HEK293T (cell line): ENCODE results near the gene NKX1-1.

ENCODE experiments used
- CTBP1 ChIP-seq: fragments of 450-650 bp; IDR thresholded peaks from 2 replicates; pipeline ENCODE4 v1.6.1; 2016; ENCODE audit warnings: borderline replicate concordance
- ELF4 ChIP-seq: fragments of 450-650 bp; IDR thresholded peaks from 2 replicates; pipeline ENCODE4 v1.6.1; 2017; ENCODE audit warnings: antibody characterized with exemption
- FOXA1 ChIP-seq: fragments of 450-650 bp; IDR thresholded peaks from 2 replicates; pipeline ENCODE4 v1.6.1; 2016; ENCODE audit warnings: mild to moderate bottlenecking
- FOXK2 ChIP-seq: fragments of 450-650 bp; IDR thresholded peaks from 2 replicates; pipeline ENCODE4 v1.6.1; 2016; ENCODE audit warnings: mild to moderate bottlenecking
- FOXM1 ChIP-seq: fragments of 450-650 bp; IDR thresholded peaks from 2 replicates; pipeline ENCODE4 v1.6.1; 2017; ENCODE audit warnings: mild to moderate bottlenecking, borderline replicate concordance
- HDGF ChIP-seq: fragments of 450-650 bp; IDR thresholded peaks from 2 replicates; pipeline ENCODE4 v1.6.1; 2017; ENCODE audit warnings: antibody characterized with exemption, borderline replicate concordance
- L3MBTL2 ChIP-seq: fragments of 450-650 bp; conservative IDR thresholded peaks from 2 replicates; pipeline ENCODE4 v1.6.1; 2016; ENCODE audit warnings: mild to moderate bottlenecking
- NFRKB ChIP-seq: fragments of 450-650 bp; IDR thresholded peaks from 2 replicates; pipeline ENCODE4 v1.6.1; 2016; ENCODE audit warnings: mild to moderate bottlenecking, moderate library complexity
- PKNOX1 ChIP-seq: fragments of 450-650 bp; IDR thresholded peaks from 2 replicates; pipeline ENCODE4 v1.6.1; 2016
- SUZ12 ChIP-seq: fragments of 450-650 bp; IDR thresholded peaks from 2 replicates; pipeline ENCODE4 v1.6.1; 2016; ENCODE audit warnings: mild to moderate bottlenecking
- ZNF384 ChIP-seq: fragments of 450-650 bp; IDR thresholded peaks from 2 replicates; pipeline ENCODE4 v1.6.1; 2016

GRCh38 chr4:1367936-1368289 lies 38.3 kb downstream of the NKX1-1 start:
- no peak for TF ChIP-seq FOXK2
- no peak for TF ChIP-seq HDGF
- no peak for TF ChIP-seq ELF4
- no peak for TF ChIP-seq FOXM1
- no peak for TF ChIP-seq SUZ12
- TF ChIP-seq NFRKB = no peak
- TF ChIP-seq FOXA1 = no peak
- no peak for TF ChIP-seq ZNF384
- TF ChIP-seq PKNOX1 = no peak
- TF ChIP-seq CTBP1 = no peak
- TF ChIP-seq L3MBTL2 = no peak
